ENCODE data around the gene MRPS24.

DNA sequence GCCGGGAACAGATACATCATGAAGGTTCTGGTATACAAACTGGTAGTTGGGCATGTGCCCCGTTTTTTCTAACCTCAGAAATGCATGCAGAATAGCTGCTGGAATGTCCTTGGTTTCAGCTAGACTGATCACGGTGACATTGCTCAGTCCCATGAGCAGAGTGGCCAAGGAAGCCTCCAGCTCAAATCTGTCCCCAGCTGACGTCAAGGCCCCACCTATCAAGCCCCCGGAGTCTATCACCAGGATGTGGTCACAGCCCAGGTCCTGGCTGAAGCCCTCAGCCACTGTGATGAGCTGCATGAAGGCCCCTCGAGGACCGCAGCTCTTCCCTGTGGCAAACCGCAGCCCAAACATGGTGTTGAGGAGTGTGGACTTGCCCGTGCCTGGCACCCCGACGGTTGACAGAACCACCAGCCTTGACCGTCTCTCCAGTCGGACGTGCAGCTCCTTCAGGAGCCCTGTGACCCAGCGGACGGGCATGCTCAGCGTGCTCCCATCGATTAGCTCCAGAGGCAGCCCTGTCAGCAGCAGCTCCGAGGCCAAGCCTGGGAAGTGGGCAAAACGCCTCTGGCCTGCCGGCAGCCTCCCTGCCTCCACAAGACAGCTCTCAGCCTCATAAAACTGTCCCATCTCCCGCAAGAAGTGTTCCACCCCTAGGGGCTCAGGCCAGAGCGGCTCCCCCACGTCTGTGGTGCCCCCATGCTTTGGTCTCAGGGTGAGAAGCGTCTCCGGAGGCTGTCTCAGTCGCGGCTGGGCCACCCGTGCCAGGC lies 7.8 kb upstream of the MRPS24 start:
- TF ChIP-seq, protein P1, sequence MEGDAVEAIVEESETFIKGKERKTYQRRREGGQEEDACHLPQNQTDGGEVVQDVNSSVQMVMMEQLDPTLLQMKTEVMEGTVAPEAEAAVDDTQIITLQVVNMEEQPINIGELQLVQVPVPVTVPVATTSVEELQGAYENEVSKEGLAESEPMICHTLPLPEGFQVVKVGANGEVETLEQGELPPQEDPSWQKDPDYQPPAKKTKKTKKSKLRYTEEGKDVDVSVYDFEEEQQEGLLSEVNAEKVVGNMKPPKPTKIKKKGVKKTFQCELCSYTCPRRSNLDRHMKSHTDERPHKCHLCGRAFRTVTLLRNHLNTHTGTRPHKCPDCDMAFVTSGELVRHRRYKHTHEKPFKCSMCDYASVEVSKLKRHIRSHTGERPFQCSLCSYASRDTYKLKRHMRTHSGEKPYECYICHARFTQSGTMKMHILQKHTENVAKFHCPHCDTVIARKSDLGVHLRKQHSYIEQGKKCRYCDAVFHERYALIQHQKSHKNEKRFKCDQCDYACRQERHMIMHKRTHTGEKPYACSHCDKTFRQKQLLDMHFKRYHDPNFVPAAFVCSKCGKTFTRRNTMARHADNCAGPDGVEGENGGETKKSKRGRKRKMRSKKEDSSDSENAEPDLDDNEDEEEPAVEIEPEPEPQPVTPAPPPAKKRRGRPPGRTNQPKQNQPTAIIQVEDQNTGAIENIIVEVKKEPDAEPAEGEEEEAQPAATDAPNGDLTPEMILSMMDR (IDR thresholded peaks at IDR 0.05): no peak
- no peak for TF ChIP-seq POLR2A (IDR thresholded peaks at IDR 0.05)

All from lower leg skin (tissue), 3 donors.